NCI-H1092 (cell line): ENCODE results near the gene SLC38A7.
"Not testable (repeated sequence)": the region's sequence is repeated elsewhere in the genome, so short reads cannot be mapped to it uniquely, and the experiment has no call there.

Experiments
- DNase-seq: peaks from one replicate; lab custom pipeline; 2025; lab: John Stamatoyannopoulos, UW

The SLC38A7 gene

GRCh38 chr16:58678716-58679115 lies 5.9 kb downstream of the SLC38A7 start:
- DNase-seq = no peak

- DNase-seq = no peak
Measured at GRCh38 chr16:58678269-58678668, 6.3 kb downstream of the SLC38A7 start.

- no peak for DNase-seq
Measured at GRCh38 chr16:58670946-58671583, 13.5 kb downstream of the SLC38A7 start.

DNA sequence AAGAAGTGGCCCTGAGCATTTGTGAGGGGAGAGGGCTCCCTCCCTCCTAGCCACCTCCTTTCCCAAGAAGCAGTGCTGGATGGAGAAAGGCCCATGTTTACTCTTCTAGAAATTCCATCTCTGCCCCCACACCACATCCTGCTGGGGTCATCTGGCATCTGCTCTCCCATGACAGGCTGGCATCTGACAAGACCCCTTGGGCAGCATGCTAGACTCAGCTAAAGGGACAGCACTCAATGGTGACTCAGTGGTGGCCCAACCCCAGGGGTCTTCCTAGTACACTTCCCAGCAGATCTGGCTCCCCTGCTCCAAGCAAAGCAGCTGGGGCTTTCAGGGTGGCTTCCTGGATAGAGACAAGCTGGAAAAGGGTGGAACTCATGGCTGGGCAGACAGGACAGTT lies 14.4 kb downstream of the SLC38A7 start:
- DNase-seq = no peak

- no peak for DNase-seq
Measured at GRCh38 chr16:58665200-58665599, 19.4 kb downstream of the SLC38A7 start.

DNA sequence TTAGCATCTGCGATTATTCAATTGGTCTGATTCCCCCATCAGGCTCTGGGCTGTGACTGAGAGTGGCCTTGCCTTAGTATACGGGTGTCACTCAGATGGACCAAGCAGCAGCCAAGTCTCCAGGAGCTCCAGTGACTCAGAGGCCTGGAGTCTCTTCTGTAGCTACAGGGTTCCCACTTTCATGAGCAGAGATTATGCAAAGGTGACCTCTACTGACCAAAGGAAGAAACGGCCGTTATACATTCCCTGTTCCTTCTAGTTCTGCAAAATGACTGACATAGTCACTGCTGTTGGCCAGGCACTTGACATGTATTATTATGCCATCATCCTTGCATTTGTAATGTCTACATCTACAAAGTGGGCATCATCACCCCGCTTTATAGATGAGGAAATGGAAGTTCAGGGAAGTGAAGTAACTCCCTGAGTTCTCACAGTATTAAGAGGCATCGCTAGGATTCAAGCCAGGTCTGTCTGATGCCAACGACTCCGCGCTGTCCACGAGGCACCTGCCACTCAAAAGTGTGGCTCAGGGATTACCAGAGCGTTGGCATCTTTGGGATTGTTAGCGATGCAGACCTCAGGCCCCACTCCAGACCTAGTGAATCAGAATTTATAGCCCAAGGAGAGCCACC lies 23.3 kb downstream of the SLC38A7 start:
- peak; percentile 28 for DNase-seq

DNA sequence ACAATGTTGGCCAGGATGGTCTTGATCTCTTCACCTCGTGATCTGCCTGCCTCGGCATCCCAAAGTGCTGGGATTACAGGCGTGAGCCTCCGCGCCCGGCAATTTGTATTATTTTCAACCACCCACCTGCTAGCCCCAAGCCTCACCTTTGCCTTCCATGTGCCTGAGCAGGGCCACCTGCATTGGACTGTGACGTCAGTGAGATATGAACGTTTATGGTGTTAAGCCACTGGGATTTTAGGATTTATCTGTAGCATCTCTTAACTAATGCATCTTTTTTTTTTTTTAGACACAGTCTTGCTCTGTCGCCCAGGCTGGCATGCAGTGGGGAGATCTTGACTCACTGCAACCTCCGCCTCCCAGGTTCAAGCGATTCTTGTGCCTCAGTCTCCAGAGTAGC lies 24.7 kb downstream of the SLC38A7 start:
- not testable (repeated sequence) for DNase-seq

GRCh38 chr16:58658796-58659211 lies 25.8 kb downstream of the SLC38A7 start:
- no peak for DNase-seq

GRCh38 chr16:58656899-58657298 lies 27.7 kb downstream of the SLC38A7 start:
- DNase-seq = no peak

GRCh38 chr16:58655215-58655596 lies 29.4 kb downstream of the SLC38A7 start:
- no peak for DNase-seq

GRCh38 chr16:58654560-58655214 lies 29.9 kb downstream of the SLC38A7 start:
- DNase-seq = no peak

GRCh38 chr16:58652741-58653140 lies 31.8 kb downstream of the SLC38A7 start:
- DNase-seq = no peak

DNA sequence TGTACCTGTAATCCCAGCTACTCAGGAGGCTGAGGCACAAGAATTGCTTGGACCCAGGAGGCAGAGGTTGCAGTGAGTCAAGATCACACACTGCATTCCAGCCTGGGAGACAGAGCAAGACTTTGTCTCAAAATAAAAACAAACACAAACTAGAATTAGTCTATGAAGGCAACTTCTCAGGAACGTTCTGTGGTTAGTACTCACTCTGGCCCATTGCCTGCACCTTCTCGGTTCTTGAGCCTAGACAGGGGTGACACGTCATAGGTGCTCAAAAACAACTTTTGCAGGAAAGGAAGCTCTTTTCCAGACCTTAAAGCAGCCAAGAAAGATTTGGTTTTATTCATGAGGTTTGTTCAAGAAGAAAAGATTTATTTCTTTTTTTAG lies 32.6 kb downstream of the SLC38A7 start:
- DNase-seq = no peak

DNA sequence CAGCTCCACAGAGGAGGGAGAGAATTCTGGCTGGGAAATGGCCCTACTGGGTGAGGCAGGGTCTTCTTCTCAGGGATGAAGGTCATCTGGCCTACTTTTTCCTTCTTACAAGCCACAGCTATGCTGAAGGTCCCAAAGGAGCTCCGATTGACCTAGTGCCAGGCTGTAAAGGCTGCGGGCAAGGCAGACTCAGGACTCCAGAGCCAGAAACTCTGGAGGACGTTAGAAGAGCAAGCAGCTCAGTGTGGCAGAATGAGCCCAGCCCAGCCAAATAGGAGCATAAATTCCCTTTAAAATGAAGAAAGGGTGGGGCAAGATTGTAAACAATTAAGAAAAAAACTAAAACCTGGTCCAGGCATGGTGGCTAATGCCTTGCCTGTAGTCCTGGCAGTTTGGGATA lies 34.9 kb downstream of the SLC38A7 start:
- no peak for DNase-seq

DNA sequence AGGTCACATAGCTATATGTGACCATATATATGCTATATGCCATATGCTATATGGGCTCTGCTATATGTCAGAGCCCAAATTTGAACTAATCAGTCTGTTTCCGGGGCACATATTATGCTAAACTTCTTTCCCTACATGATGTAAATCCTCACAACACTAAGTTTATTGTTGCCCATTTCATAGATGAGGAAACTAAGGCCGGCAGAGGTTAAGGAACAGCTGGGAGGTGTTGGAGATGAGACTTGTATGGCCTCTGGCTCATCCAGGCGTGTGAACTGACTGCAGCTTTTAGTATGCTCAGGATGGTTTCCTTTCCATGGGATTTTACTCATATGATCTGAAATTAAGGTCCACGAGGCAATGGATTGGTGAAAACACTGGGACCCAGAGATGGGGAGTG lies 37.5 kb downstream of the SLC38A7 start:
- DNase-seq = no peak

GRCh38 chr16:58644765-58645487 lies 39.6 kb downstream of the SLC38A7 start:
- DNase-seq = no peak

- no peak for DNase-seq
Measured at GRCh38 chr16:58644108-58644507, 40.5 kb downstream of the SLC38A7 start.

DNA sequence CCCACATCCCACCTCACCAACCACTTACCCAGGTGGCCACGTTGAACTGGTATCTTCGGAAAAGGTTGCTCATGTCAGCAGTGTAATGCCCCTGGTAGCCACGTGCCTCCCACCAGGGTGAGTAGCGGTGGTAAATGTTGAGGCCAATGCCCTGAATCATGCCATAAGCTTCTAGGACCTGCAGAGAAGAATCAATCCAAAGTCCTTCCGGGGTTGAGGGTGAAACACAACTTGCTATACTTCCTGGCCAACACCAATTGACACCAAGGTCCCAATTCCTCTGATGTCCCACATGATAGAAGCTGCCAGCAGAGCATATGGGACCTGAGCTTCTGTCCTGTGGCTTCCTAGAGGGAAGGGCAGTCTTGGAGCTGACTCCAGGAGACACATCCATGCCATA lies 43.6 kb downstream of the SLC38A7 start:
- no peak for DNase-seq

GRCh38 chr16:58639836-58640235 lies 44.7 kb downstream of the SLC38A7 start:
- no peak for DNase-seq

DNA sequence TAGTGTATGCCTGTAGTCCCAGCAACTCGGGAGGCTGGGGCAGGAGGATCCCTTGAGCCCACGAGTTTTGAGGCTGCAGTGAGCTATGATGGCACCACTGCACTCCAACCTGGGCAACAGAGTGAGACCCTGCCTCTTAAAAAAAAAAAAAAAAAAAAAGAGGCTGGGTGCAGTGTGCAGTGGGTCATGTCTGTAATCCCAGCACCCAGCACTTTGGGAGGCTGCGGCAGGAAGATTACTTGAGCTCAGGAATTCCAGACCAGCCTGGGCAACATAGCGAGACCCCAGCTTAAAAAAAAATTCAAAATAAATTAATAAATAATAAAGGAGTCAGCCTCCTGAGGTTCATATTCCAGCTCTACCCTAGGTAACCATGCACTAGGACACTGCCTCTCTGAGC lies 45.3 kb downstream of the SLC38A7 start:
- no peak for DNase-seq

DNA sequence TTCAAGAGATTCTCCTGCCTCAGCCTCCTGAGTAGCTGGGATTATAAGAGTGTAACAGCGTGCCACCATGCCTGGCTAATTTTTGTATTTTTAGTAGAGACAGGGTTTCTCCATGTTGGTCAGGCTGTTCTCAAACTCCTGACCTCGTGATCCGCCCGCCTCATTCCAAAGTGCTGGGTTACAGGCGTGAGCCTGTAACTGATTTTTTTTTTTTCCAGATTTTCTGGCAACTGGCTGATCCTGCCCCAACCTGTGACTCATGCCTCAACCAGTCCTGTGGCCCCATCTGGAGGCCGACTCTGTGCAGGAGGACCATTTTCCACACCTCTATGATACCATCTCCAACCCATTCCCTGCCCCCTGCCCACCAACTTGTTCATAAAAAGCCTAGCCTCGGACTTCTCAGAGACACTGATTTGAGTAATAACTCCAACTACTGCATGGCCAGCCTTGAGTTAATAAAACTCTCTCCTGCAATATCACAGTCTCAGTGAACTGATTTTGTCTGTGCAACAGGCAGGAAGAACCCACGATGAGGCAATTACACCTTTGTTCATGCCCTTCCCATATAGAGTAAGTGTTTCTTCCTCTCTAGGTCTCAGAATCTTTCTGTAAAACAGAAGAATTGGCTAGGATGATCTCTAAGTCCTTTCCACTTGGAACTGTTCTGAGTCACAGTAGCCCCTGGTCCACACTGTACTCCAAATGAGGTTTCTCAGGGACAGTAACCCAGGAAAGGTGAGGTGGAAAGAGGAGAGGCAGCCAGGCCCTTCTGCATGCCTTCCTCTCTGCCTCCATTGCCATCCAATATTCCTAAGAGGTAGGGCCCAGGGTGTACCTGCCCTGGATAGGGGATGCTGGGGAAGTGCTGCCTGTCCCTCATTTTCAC lies 46.2 kb downstream of the SLC38A7 start:
- DNase-seq = no peak

- DNase-seq = not testable (repeated sequence)
Measured at GRCh38 chr16:58637021-58637420, 47.5 kb downstream of the SLC38A7 start.
